Measurements from ENCODE around the gene IKBKE.
"Not testable (repeated sequence)": the region's sequence is repeated elsewhere in the genome, so short reads cannot be mapped to it uniquely, and the experiment has no call there.

Gene IKBKE

GRCh38 chr1:206476591-206476990 is 6.3 kb downstream of the IKBKE start:
- DNase-seq: no peak

- DNase-seq: no peak
Measured at GRCh38 chr1:206477110-206477509, 6.8 kb downstream of the IKBKE start.

GRCh38 chr1:206477581-206478380 is 7.5 kb downstream of the IKBKE start:
- DNase-seq: no peak

GRCh38 chr1:206478746-206479145 is 8.5 kb downstream of the IKBKE start:
- DNase-seq: no peak

- DNase-seq: peak; percentile 25 to 53 (median 40)
Measured at GRCh38 chr1:206479183-206480125, 9.2 kb downstream of the IKBKE start.

- no peak for DNase-seq
Measured at GRCh38 chr1:206480211-206480610, 9.9 kb downstream of the IKBKE start.

- no peak for DNase-seq
Measured at GRCh38 chr1:206482611-206483010, 12.3 kb downstream of the IKBKE start.

GRCh38 chr1:206483864-206484263 is 13.6 kb downstream of the IKBKE start:
- not testable (repeated sequence) for DNase-seq

GRCh38 chr1:206484901-206485300 is 14.6 kb downstream of the IKBKE start:
- DNase-seq: no peak

GRCh38 chr1:206486995-206487788 is 16.9 kb downstream of the IKBKE start:
- DNase-seq: no peak

GRCh38 chr1:206487970-206488369 is 17.7 kb downstream of the IKBKE start:
- DNase-seq: no peak

- no peak for DNase-seq
Measured at GRCh38 chr1:206488466-206488865, 18.2 kb downstream of the IKBKE start.

- peak; percentile 30 to 70 (median 54) for DNase-seq
Measured at GRCh38 chr1:206489980-206490770, 19.9 kb downstream of the IKBKE start.

GRCh38 chr1:206490771-206491405 is 20.6 kb downstream of the IKBKE start:
- DNase-seq: no peak

GRCh38 chr1:206491616-206492015 is 21.3 kb downstream of the IKBKE start:
- no peak for DNase-seq

GRCh38 chr1:206492589-206492988 is 22.3 kb downstream of the IKBKE start:
- DNase-seq: no peak

- no peak for DNase-seq
Measured at GRCh38 chr1:206493279-206493678, 23.0 kb downstream of the IKBKE start.

- DNase-seq: no peak
Measured at GRCh38 chr1:206495011-206495461, 24.8 kb downstream of the IKBKE start.

- DNase-seq: no peak
Measured at GRCh38 chr1:206495493-206496046, 25.3 kb downstream of the IKBKE start.

- DNase-seq: no peak
Measured at GRCh38 chr1:206496131-206496793, 26.0 kb downstream of the IKBKE start.

- no peak for DNase-seq
Measured at GRCh38 chr1:206497363-206497762, 27.1 kb downstream of the IKBKE start.
